Erythroblast (primary cell): Measurements from ENCODE around the gene PMPCA.

ENCODE experiments used
- DNase-seq, 2 experiments: peaks; one replicate each; lab custom pipeline; 2025; lab: John Stamatoyannopoulos, UW
- GATA1 ChIP-seq: IDR thresholded peaks from 2 replicates; pipeline ENCODE4 v1.6.1; 2011; ENCODE audit warnings: low read depth, mild to moderate bottlenecking, control low read depth, low read length, moderate library complexity
- POLR2A ChIP-seq: IDR thresholded peaks from 2 replicates; pipeline ENCODE4 v1.6.1; 2011; ENCODE audit warnings: mild to moderate bottlenecking, low read length

Gene PMPCA

GRCh38 chr9:136438548-136439480, 28.4 kb downstream of the PMPCA start:
- DNase-seq: peak; percentile 63 to 70
- TF ChIP-seq GATA1 (no peak), POLR2A (no peak)

GRCh38 chr9:136439481-136440408, 29.3 kb downstream of the PMPCA start, which contains the start of gene INPP5E:
Gene INPP5E, minus strand, starts transcription at chr9:136439845. Its CDS starts 426 bp downstream, at chr9:136439419.
- TF ChIP-seq POLR2A: peak; percentile 28
- no peak for TF ChIP-seq GATA1
- DNase-seq: peak; percentile 86 to 92

GRCh38 chr9:136441191-136441680, 30.8 kb downstream of the PMPCA start:
- TF ChIP-seq GATA1 (no peak), POLR2A (no peak)
- no peak for DNase-seq

GRCh38 chr9:136441681-136442245, 31.3 kb downstream of the PMPCA start:
- TF ChIP-seq GATA1 (no peak), POLR2A (no peak)
- DNase-seq: no peak

GRCh38 chr9:136442265-136442664, 31.8 kb downstream of the PMPCA start:
- DNase-seq: no peak
- no peak for TF ChIP-seq POLR2A
- no peak for TF ChIP-seq GATA1

GRCh38 chr9:136443087-136443486, 32.6 kb downstream of the PMPCA start:
- TF ChIP-seq POLR2A: no peak
- no peak for TF ChIP-seq GATA1
- no peak for DNase-seq

GRCh38 chr9:136443687-136444086, 33.2 kb downstream of the PMPCA start:
- TF ChIP-seq POLR2A (no peak), GATA1 (no peak)
- DNase-seq: no peak

GRCh38 chr9:136444102-136444501, 33.6 kb downstream of the PMPCA start:
- no peak for DNase-seq
- TF ChIP-seq POLR2A (no peak), GATA1 (no peak)

GRCh38 chr9:136445799-136446198, 35.3 kb downstream of the PMPCA start:
- TF ChIP-seq POLR2A (no peak), GATA1 (no peak)
- DNase-seq: no peak

GRCh38 chr9:136447173-136447778, 36.8 kb downstream of the PMPCA start:
- TF ChIP-seq POLR2A (no peak), GATA1 (no peak)
- DNase-seq: no peak

- no peak for DNase-seq
- TF ChIP-seq GATA1 (no peak), POLR2A (no peak)
Observed at GRCh38 chr9:136448655-136449054, 38.2 kb downstream of the PMPCA start.

GRCh38 chr9:136451221-136451877, 40.9 kb downstream of the PMPCA start:
- TF ChIP-seq POLR2A: no peak
- TF ChIP-seq GATA1: no peak
- no peak for DNase-seq
